NCI-H69 (cell line): Measurements from ENCODE around the gene LY6G6D.
"Not testable (repeated sequence)": the region's sequence is repeated elsewhere in the genome, so short reads cannot be mapped to it uniquely, and the experiment has no call there.

Experiments used
- DNase-seq: peaks from one replicate; lab custom pipeline; 2025; lab: John Stamatoyannopoulos, UW

LY6G6D gene

DNA sequence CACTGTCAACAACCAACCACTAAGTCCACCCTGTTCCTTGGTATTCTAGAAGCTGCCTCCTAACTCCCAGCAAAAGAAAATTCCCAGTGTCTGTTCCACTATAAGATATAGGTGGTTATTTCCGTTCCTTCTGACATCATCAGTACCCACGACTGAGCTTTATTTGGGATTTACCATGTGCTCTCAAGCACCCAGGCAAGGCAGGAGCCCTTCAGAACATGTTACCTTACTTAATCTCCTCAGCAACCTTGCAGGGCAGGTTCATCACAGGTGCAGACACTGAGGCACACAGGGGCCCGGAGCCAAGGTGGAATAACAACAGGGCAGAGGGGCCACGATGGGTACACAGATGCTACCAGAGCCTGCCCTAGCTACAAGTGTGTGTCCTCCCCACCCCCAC, 22.8 kb upstream of the LY6G6D start:
- DNase-seq = no peak

DNA sequence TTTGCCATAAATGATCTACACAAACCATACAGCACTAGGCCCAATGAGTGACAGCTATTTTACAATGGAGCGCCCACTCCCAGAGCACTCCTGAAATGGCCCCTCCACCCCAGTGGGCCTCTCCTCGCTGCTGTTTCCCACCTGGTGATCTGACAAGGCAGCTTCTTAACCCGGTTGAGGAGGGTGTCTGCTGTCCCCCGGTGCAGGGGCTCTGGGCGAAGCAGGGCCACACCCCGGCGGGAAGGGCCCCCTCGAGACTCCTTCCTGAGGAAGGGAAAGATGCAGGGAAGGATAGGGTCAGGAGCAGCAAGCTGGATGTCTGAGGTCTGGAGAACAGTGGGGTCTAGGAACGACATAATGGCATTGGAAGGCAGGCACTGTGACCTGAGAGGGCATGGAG, 22.3 kb upstream of the LY6G6D start:
- DNase-seq = no peak

DNA sequence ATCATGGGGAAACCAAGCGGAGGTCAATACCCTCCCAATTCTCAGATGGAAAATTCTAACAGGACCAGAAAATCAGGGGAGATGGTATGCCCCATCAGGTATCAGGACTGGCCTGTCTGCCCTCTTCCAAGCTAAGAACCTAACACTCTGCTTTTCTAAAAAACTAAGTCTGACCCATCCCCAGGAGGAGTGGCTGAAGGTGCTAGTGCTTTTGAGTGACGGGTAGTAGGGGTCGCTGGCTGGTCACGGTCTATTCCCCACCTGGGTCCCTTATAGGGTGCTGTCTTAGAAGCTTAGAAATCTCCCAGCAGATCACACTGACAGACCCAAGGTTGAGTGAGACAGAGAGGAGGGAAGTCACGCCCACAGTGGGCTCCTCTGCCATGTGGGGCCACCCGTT, 21.6 kb upstream of the LY6G6D start:
- no peak for DNase-seq

DNA sequence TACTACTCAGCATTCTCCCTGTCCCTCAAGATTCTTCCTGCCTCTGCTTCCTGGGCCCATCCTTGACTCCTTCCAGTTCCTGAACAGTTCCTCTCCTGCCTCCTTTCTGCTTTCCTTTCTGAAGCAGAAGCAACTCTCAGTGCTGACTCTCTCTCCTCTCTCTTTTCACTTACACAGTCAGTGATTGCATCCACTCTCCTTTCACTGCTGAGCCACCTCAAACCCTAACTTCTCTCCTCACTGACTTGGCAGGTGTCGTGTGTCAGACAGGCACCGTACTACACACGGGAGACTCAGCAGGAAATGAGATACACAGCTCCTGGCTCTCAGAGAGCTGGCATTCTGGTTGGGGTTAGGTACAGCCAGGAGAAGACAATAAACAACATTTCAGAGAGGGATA, 17.6 kb upstream of the LY6G6D start:
- DNase-seq = peak; percentile 69

DNA sequence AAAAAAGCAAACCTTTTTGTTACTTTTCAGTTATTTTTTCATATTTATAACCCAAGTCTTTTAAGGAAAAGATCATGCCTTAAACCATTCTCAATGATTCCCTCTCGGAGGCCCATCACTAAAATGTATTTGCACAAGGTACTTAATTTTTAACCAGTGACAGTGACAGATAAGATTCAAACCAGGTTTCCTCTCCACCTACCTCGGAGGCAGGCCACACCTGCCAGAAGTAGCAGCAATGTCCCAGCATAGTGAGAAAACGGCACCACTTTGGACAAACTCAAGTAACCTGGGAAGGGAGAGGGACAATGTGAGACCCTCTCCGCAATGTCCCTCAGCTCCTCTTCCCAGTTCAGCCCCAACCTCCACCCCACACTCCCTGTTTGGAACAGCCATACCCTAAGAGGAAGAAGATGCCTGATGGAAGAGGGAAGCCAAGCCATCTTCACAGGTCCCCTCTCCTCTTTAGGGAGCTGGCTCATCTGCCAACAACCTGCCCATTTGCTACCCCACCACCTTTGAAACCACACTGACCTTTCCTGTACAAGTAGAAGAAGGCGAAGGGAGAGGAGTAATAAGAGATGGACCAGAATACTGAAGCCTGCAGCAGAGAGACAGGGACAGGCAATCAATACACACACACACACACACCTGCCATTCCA, 14.3 kb upstream of the LY6G6D start:
- no peak for DNase-seq

DNA sequence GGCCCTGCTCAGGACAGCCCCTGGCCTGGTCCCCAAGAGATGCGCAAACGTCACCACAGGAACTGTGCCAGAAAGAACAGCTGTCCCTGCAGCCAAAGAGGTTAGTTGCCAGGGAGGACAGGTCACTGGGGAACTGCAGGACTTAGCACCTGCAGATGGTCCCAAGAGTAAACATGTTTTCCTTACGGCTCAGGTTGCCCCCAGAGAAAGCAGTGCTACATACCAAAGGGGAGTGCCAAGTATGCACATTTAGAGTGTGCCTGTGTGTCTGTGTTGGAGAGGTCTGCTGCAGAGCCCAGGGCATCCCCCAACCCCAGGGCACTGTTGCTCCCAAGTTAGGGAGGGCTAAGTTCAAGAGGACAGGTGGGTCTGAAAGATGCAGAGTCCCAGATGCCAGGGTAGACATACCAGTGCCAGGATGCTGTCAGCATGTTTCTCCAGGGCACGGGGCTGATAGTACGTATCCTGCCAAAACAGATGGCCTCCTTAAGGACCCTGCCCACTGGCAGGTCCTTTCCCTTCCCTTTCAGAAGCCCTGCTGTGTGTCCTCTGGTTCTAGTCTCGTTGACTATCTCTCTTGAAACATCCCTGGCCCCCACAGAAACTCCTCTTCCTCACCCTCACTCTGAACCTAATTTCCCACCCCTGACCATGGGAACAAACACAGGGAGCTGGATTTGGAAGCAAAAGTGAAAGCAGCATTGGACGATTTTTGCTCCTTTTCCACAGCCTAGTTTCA, 13.3 kb upstream of the LY6G6D start:
- peak; percentile 77 for DNase-seq

DNA sequence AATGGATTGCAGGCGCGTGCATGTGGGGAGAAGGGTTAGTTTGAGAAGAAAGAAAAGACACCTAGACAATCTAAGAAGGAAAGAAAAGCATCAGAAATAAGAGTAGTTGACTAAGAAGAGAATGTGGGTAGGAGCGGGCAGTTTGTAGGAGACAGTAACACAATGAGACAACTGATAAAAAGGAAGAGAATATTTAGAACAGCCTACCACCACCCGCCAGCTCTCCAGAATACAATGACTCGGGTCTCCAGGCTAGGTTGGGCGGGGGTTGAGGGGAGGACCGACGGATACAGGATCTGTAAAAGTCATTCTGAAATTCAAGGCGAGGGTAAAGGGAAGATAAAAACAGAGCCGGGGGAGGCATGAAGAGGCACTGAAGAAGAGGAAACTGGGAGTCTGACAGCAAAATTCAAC, 12.7 kb upstream of the LY6G6D start:
- no peak for DNase-seq

DNA sequence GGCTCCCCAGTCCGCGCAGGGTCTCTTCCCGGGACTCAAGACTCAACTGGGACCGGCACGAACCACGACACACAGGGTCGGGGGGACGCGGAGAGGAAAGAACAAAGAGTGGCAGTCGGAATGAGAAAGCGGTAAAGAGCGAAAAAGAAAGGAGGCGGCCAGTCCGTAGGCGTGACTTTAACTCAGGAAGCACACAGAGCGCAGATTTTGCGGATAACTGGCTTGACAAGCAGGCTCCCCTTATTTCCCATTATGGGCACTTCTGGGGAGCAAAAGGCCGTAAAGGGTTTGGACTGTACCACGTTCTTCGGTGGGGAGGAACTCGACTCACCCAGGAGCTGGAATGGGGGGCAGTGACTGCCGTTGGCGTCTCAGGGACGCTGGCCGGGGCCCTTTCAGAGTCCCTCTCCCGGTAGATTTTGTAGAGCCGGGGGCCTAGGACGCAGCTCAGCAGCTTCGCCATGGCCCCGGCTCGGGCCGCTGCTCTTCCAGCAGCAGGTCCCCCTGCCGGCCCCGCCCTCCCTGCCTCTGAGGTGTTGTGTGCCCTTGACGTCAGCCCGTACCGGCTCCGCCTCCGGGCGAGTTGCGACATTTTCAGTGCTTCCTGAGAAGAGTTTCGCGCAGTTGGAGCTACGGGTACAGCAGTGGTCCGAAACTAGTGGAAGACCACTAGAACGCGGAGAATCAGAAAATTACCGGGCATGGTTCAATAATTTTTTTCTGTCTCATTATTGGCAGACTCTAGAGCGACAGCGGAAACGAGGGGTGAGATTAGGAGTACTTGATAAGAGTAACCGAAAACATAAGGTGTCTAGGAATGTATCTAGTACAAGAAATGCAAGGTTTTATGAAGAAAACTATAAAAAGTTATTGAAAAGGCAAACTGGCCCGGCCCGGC, 12.1 kb upstream of the LY6G6D start, which contains the start of gene ABHD16A:
Gene ABHD16A (minus strand): TSS at position 506 of the 898 bp plus-strand sequence. CDS start 43 bp downstream, at position 463.
- DNase-seq = peak; percentile 99

DNA sequence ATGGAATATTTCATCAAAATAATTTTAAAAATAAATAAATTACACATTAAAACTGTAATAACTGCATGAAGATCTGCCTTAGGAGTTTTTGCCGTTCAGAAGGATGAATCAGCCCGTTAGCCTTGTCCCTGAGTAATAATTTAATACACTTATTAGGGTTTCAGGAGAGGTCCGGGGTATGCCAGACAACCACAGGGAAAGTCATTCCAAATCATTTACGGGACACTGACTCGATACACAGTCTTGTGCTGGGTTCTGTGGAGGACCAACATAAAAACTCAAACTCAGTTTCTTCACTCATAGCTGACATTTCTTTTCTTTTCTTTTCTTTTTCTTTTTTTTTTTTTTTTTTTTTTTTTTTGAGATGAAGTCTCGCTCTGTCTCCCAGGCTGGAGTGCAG, 9.2 kb upstream of the LY6G6D start:
- no peak for DNase-seq

DNA sequence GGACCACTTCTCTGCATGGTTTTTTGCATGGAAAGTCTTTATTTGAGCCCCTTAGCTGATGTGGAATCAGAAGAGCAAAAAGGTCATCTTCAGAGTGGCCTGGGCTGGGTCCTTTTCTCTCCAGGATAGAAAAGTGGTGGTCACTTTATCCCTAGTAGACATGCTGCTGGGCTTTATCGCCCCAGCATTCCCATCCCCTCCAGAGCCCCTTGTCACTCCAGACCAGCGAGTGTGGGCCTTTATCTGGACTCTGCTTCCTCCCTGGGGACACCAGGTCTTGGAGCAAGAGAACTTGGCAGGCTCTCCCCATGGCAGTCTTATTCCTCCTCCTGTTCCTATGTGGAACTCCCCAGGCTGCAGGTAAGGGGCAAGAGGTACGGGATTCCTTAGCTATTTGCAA, 8.5 kb upstream of the LY6G6D start, which contains the start of gene LY6G6F:
Gene LY6G6F (plus strand): TSS at position 268 of the 400 bp plus-strand sequence. CDS start 41 bp downstream, at position 309.
- DNase-seq = no peak

DNA sequence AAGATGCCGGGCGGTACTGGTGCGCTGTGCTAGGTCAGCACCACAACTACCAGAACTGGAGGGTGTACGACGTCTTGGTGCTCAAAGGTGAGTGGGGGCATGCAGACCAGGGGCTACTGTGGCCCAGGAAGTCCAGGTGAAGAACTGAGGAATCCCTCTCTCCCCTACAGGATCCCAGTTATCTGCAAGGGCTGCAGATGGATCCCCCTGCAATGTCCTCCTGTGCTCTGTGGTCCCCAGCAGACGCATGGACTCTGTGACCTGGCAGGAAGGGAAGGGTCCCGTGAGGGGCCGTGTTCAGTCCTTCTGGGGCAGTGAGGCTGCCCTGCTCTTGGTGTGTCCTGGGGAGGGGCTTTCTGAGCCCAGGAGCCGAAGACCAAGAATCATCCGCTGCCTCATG, 7.4 kb upstream of the LY6G6D start:
- no peak for DNase-seq

DNA sequence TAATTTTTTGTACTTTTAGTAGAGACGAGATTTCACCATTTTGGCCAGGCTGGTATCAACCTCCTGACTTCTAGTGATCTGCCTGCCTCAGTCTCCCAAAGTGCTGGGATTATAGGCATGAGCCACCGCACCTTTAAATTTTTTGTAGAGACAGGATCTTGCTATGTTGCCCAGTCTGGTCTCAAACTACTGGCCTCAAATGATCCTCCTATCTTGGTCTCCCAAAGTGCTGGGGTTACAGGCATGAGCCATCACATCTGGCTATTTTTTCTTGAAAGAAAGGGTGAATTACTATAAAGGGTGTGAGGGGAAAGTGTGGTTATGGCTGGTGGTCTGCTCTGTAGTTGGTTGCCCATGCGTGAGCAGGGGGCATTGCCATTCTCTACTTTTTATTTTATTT, 6.9 kb upstream of the LY6G6D start:
- no peak for DNase-seq

DNA sequence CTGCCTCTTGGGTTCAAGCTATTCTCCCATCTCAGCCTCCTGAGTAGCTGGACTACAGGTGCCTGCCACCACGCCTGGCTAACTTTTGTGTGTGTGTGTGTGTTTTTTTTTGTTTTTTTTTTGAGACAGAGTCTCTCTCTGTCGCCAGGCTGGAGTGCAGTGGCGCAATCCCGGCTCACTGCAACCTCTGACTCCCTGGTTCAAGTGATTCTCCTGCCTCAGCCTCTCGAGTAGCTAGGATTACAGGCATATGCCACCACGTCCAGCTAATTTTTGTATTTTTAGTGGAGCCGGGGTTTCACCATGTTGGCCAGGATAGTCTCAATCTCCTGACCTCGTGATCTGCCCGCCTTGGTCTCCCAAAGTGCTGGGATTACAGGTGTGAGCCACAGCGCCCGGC, 6.0 kb upstream of the LY6G6D start:
- DNase-seq = not testable (repeated sequence)

DNA sequence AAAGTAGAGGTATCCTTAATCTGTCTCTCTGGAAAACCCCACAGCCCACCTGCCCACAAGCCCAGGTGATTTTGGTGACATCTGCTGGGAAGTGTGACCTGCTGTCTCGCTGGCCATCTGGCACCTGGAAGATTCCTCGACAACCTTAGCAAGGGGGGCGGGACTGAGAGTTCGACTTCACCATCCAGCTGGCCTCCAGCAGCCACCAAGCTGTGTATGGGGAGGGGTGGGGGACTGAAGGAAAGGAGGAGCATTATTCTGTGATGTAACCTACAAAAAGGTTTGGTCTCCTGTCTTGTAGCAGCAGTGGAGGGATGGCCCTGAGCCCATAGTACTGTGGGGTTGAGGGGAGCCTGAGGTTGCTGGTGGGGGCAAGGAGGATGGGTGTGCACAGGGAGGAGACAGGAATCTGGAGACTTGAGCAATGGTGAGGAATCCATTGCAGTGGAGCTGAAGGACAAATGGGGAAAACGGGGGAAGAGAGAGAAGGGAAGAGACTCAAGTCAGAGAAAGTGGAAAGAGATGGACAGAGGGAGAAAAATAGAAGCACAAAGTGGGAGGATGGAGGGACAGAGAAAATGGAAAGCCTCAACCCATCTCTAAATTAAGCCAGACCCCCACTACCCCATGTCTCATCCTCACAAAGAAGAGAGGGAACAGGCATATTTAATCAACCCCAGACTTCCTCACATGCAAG, 4.5 kb upstream of the LY6G6D start:
- peak; percentile 69 for DNase-seq

DNA sequence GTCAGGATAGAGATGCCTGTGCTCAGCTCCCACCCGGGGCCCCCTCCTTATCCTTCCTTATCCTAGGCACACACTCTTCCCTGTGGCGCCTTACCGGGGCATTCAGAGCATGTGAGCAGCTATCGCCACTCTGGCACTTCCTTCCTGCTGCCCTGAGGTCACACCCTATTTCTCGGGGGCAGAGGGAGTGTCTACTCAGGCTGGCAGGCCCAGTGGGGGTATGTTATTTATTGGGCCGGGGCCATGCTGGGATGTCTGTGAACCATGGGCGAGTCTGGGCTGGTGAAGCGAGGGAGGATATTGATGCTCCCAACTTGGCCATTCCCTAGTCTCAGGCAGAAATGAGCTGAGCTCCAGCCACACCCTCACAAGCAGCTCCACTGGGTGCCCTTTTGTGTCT, 3.9 kb upstream of the LY6G6D start:
- peak; percentile 86 for DNase-seq

DNA sequence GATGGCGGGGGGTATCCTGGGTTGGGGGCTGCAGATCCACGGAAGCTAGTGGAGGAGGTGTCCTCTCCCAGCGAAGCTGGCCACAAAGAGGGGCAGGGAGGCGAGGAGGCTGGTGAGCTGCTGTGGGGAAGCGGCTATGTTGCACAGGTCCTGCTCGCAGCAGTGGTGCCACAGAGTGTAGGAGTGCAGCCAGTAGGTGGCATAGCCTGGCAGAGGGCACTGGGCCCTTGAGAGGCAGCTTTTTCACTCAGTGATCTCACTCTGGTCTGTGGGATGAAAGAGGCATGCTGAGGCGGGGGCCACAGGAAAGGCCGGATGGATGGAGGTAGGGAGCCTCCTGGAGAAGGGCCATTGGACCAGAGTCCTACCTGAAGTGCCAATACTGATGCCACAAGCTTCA, 2.9 kb upstream of the LY6G6D start:
- DNase-seq = peak; percentile 51

DNA sequence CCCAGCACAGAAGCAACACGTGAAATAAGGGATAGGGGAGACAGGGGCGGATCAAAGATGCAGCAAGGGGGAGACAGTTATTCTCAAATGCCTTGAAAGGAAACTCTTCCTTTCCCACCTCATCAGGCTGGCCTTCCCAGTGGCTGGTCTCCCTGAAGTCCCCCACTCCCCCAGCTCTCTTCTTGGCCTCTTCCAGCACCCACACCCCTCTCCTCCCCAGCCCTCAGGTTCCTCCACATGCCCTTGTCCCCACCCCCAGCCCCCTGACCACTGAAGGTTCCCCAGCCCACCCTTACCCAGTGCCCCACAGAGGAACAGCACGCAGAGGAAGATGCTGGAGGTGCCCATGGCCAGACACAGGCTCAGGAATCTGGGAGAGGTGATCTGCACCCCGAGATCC, 1.7 kb upstream of the LY6G6D start:
- DNase-seq = peak; percentile 41

DNA sequence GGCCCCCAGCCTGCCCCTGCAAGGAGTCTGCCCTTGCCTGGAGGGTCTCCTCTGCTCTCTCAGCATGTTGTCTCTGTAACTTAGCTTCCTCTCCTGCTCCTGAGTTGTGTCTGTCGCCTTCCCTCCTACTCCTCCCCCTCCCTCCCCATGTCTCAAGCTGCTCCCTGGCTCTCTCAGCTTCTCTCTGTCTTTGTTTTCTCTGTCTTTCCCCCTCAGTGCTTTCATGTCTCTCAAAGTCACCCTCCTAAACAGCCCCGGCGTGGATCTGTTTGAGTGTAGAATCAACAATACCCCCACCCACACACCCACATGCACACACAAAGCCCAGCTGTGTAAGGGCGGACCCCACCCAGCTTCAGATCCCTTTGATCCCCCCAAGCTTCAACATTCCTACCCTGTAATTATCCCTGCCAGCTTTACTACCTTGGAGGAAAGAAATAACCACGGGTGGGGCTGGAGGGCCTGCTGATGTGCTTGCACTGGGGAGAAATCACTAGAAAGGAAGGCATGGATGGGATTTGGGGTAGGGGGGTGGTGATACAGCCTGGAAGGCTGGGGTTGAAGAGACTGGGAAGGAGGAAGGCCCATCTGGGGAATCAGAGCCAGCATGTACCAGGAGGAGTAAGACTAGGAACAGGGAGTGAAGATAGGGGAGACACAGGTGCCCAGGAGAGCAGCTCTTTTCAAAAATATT, 1.0 kb upstream of the LY6G6D start:
- DNase-seq = peak; percentile 99

DNA sequence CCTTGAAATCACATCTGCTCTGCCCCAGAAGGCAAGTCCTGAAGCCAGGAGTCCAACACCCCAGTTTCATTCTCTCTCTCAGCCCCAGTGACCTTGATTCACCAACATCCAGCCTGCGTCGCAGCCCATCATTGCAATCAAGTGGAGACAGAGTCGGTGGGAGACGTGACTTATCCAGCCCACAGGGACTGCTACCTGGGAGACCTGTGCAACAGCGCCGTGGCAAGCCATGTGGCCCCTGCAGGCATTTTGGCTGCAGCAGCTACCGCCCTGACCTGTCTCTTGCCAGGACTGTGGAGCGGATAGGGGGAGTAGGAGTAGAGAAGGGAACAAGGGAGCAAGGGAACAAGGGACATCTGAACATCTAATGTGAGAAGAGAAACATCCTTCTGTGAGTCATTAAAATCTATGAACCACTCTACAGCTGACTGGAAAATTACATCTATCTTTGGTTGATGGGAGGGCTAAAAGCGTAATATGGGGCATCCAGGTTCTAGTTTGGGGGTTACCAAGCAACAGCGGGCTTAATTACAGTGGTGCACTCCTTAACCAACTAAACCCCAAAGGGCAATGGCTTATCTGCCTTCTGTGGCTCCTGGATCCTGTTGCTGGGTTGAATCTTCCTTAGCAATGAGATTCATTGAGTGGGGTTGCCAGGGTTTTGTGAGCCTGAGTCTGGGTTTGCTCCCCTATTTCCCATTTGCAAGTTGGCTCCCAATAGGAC, 2.5 kb downstream of the LY6G6D start:
- peak; percentile 71 for DNase-seq

DNA sequence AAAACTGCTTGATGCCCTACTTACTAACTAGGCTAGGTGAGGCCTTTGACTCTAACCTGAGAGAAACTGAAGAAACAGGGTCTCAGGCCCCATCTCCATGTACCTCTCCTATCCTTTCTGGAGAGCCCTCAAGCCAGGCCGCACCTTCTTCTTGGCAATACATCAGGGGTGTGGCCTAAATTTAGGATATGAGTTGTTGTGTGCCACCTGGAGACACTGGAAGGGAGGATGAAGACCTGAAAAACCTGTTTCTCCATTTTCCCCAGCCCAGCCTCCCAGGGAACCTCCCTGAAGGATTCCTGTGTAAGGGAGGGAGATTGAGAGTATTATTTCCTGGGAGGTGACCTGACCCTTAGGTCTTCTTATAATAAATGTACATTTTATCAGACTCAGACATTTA, 3.1 kb downstream of the LY6G6D start:
- no peak for DNase-seq

DNA sequence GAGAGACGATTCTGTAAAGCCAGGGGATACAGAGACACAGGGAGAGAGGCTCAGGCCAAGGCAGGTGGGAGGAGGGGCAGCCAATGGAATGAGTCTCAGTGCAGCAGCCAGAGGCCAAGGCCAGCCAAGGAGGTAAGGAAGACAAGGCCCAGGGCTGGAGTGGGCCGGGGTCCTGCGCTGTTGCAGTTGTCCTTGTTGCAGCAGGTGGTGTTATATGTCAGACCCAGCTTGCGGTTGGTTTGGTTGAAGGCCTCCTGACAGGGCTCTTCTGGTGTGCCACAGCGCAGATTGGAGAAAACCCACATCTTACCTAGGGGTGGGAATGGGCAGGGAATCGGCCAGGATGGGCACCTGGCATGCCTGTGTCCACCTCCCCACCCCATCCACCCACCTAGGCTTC, 3.9 kb downstream of the LY6G6D start:
- DNase-seq = no peak
